22Rv1 (cell line): Measurements from ENCODE around the gene ITPKC.

Source experiments
- H3K27ac ChIP-seq: fragments of 450-650 bp; 2 replicates; pipeline ENCODE4 v1.5.1; 2017
- CTCF ChIP-seq: fragments of 450-650 bp; IDR thresholded peaks from 2 replicates; pipeline ENCODE4 v1.5.1; 2017; ENCODE audit warnings: mild to moderate bottlenecking
- ZFX ChIP-seq: fragments of 450-650 bp; IDR thresholded peaks from 2 replicates; pipeline ENCODE4 v1.6.1; 2017; ENCODE audit warnings: antibody characterized with exemption, borderline replicate concordance

Gene ITPKC

GRCh38 chr19:40716482-40717324 lies at the start of gene ITPKC, which contains the start of gene COQ8B:
Gene ITPKC, plus strand, starts transcription at chr19:40717112. Its CDS starts 24 bp downstream, at chr19:40717136.
Gene COQ8B, minus strand, starts transcription at chr19:40716886. Its CDS starts 2,254 bp downstream, at chr19:40714632.
- TF ChIP-seq CTCF (peak; percentile 12; the same call in 1 of the 2 replicates), ZFX (no peak)

GRCh38 chr19:40667602-40668001 lies 49.3 kb upstream of the ITPKC start:
- H3K27ac ChIP-seq = no peak overlapping the region
- TF ChIP-seq CTCF (no peak), ZFX (no peak)

More at GRCh38 chr19:40716482-40717324, at the start of gene ITPKC, which contains the start of gene COQ8B:
- peak within 1 kb of the TSS; percentile 98 for H3K27ac ChIP-seq

DNA sequence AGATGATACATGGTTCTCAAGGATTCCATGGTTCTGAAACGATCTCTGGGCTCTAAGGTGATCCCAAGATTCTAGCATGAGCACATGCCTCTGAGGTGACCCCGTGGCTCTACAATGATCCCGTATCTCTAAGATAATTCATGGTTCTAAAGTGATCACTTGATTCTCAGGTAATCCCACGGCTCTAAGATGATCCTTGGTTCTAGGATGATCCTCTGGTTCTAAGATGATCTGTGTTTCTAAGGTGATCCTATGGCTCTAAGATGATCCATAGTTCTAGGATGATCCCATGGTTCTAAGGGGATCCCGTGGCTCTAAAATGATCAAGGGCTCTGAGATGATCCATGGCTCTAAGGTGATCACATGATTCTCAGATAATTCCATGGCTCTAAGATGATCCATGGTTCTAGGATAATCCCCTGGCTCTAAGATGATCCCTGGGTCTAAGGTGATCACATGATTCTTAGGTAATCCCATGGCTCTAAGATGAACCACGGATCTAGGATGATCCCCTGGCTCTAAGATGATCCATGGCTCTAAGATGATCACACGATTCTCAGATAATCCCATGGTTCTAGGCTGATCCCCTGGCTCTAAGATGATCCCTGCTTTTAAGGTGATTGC lies 47.8 kb upstream of the ITPKC start:
- no peak overlapping the region for H3K27ac ChIP-seq
- TF ChIP-seq CTCF (no peak), ZFX (no peak)

DNA sequence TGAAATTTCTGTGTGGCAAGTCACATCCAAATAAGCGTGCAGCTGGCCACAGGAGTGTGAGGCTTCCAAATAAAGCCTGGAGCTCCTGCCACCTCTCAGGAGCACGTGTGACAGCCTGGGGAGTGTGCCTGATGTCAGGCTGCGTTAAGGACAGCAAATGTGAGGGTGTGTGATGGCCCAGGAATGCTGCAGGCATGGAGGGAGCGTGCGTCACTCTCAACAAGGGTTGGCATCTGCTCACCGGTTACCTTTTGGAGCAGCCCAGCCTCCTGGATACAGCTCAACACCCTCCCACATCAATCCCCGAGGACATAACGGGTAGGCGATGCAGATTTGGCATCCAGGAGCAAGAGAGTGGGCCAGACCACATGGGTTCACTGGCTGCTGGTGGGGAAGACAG lies 45.5 kb upstream of the ITPKC start:
- TF ChIP-seq CTCF (no peak), ZFX (no peak)
- H3K27ac ChIP-seq = no peak overlapping the region

DNA sequence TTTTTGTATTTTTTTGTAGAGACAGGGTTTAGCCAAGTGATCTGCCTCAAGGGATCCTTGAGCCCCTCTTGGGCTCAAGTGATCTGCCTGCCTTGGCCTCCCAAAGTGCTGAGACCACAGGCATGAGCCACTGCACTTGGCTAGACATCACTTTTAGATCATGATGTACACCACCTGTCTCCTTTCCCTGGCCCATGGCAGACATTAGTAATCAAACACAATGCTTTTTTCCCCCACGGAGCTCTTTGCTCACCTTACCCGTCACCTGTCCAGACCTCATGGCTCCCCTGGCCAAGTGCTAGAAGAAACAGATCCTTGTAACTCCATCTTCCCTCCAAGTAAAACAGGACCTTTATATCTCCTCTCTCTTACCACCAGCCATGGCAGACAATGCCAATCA lies 44.9 kb upstream of the ITPKC start:
- H3K27ac ChIP-seq = no peak overlapping the region
- no peak for TF ChIP-seq CTCF
- TF ChIP-seq ZFX = no peak

GRCh38 chr19:40672573-40673299 lies 44.2 kb upstream of the ITPKC start:
- TF ChIP-seq ZFX = no peak
- TF ChIP-seq CTCF = no peak
- no peak overlapping the region for H3K27ac ChIP-seq
